ENCODE data around the gene SMIM45.

The SMIM45 gene

DNA sequence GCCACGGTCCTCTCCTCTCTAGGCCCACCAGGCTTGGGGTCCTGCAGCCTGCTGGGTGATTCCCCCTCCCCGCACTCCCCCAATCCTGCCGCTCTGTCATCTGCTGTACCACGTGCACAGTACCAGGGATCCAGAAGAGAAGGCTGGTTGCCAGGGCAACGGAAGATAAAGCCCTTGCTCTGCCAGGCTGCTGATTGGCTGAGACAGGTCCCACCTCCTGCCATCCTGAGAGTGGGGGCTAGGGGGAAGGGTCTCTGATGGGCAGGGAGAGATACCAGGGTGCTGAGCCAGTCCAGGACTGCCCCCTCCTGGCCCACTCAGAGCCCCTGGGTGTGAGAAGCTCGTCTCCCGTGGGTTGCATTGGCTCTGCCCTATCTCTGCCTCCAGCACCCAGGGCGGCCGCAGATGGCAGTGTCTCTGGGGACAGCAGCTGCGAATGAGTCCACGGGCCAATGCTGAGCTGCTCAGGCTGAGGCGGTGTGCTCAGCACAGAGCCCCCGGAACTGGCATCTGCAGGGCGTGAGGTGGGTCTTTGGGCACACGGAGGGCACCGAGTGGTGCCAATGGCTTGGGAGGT, at the start of gene SMIM45:
Gene SMIM45, plus strand, starts transcription at position 253 of the 577 bp plus-strand sequence.
- no peak for DNase-seq

DNA sequence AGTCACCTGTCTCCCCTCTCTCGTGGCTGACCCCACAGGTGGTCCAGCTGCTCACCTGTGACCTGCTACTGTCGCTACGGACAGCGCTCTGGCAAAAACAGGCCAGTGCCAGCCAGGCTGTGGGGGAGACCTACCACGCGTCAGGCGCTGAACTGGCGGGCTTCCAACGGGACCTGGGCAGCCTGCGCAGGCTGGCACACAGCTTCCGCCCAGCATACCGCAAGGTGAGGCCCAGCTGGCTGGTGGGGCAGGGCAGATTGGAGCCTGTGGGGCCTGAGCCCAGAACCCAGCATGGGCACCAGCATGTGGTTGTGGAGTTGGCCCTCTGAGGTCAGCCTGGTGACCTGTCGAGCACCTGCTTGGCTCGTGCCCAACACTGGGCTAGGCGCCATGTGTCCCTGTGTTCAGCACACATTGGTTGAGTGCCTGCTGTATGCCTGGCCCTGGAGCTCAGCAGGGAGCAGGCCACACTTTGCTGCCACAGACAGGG, 49.0 kb upstream of the SMIM45 start:
- no peak for DNase-seq

GRCh38 chr22:41904450-41905410, 47.2 kb upstream of the SMIM45 start:
- no peak for DNase-seq

DNA sequence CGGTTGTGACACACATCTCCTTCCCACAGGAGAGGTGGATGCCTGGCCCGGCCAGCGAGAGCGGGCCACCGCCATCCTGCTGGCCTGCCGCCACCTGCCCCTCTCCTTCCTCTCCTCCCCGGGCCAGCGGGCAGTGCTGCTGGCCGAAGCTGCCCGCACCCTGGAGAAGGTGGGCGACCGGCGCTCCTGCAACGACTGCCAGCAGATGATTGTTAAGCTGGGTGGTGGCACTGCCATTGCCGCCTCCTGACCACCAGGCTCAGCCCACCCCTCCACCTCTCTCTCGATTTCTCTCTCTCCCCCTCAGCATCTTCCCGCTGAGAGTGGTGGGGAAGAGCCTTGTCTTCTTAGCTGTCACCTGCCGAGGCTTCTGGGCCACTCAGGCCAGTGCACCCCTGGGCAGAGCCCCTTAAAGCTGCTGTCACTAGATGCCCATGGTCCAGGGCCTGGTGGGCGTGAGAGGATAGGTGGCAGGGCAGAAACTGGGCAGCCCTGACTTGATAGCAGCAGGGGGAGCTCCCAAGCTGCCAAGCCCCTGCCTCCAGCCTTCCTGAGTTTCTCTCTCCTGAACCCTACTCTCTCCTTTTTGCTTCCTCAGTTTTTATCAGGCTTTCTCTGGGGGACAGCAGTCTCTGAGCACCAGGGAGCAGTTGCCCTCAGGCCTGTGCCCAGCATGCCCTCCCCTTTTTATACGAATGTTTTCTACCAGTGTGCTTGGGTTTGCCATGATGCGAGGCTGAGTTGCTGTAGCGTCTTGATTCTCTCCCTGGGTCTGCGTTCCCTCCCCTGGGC, 46.3 kb upstream of the SMIM45 start:
- DNase-seq: no peak

DNA sequence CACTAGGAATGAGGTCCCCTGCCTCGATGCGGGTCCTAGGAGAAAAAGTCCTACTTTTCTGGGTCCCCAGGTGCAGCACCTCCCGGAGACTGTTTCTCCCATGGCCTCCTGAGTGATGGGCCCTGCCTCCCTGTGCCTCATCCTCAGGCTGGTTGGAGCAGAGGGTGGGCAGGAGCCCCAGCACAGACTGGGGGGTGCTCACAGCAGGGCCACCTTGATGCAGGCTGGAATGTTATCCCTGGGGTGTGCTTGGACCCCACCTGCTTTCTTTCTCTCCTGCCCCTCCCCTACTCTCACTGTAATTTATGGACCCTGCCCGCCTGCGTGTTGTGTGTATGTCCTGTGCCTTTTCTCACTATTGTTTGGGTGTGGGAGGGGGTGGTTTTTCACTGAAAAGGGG, 45.1 kb upstream of the SMIM45 start:
- DNase-seq: no peak

DNA sequence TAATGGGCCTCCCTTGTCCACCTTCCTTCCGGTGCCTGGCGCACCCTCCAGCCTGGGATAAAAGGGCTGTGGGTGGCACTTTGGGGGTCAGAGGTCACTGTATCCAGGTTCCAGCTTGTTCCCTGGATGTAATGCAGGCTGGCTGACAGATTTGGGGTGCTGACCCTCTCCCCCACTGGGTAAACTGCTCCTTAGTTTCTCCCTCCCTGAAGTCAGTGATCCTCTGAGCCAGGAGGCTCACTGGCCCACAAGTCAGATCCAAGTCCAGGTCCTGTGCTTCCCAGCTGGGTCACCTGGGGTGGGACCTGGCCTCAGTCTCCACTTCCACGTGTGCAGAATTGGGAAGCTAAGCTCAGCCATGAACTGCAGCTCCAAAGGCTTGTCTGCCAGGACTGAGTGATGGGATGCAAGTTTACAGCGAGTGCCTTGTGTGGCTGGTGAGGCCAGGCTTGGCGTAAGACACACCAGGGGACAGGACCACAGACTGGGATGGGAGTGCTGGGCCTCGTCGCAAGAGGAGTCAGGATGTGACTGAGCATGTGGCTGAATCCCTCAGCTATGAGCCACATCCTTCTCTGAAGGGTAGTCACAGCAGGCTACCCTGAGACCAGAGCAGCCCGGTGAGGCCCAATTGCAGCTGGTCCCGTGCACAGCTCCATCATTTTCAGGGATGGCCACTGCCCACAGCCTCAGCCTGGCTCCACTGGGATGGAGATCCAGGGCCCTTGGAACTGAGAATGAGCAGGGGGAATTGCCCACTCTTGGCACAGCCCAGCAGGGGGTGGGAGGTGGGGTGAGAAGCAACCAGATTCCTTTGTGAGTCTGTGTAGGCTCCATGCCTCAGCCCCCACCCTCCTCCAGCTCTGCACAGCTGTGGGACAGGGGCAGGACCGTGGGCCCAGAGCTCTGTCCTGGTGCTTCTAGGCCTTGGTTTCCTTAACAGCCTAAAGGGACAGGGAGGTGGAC, 44.2 kb upstream of the SMIM45 start:
- DNase-seq: no peak

- peak; percentile 4 to 13 for DNase-seq
Observed at GRCh38 chr22:41908411-41909309, 43.3 kb upstream of the SMIM45 start.

GRCh38 chr22:41909310-41910049, 42.5 kb upstream of the SMIM45 start:
- DNase-seq: no peak

- DNase-seq: peak in 1 of 2 donors; percentile 3
Observed at GRCh38 chr22:41910050-41911000, 41.6 kb upstream of the SMIM45 start.

GRCh38 chr22:41911001-41911611, 40.8 kb upstream of the SMIM45 start:
- DNase-seq: no peak

- DNase-seq: no peak
Observed at GRCh38 chr22:41912338-41913039, 39.5 kb upstream of the SMIM45 start.

GRCh38 chr22:41913040-41913719, 38.8 kb upstream of the SMIM45 start:
- no peak for DNase-seq

- DNase-seq: no peak
Observed at GRCh38 chr22:41913842-41914534, 38.0 kb upstream of the SMIM45 start.

- DNase-seq: no peak
Observed at GRCh38 chr22:41914611-41915034, 37.3 kb upstream of the SMIM45 start.

- DNase-seq: no peak
Observed at GRCh38 chr22:41915035-41915785, 36.7 kb upstream of the SMIM45 start, which contains the start of gene SHISA8. TSS of gene SHISA8 (minus strand) at chr22:41915074. CDS start at chr22:41914667, 407 bp downstream.

Measured in inflammatory macrophage (primary cell).